HepG2 (cell line): ENCODE measurements around the gene CROT. TPM values are rescaled to one million over a fixed set of nuclear protein-coding genes. Genes with fewer than 3 reads are reported as not detected.
A peak's percentile ranks its signal among the peaks of the same experiment; 100 is the strongest.

Experiments
- ATF7-NPFF ChIP-seq: sonication (generic); formaldehyde crosslinking; IDR thresholded peaks from 2 replicates; pipeline ENCODE4 v1.8.1; 2023; ENCODE audit warnings: mild to moderate bottlenecking, low read depth, missing genetic modification reagents, moderate library complexity
- HDAC6 ChIP-seq: fragments of 200-600 bp; sonication (generic); IDR thresholded peaks from 2 replicates; pipeline ENCODE4 v1.7.0; 2017; ENCODE audit warnings: mild to moderate bottlenecking, antibody characterized with exemption, low read length, low read depth
- IRF9 ChIP-seq: sonication (generic); formaldehyde crosslinking; IDR thresholded peaks from 2 replicates; pipeline ENCODE4 v1.8.0; 2022; ENCODE audit warnings: missing genetic modification reagents, mild to moderate bottlenecking, borderline replicate concordance
- KAT7 ChIP-seq: IDR thresholded peaks from 2 replicates; pipeline ENCODE4 v1.6.1; 2018; ENCODE audit warnings: borderline replicate concordance, missing compliant biosample characterization
- KAT8 ChIP-seq: IDR thresholded peaks from 2 replicates; pipeline ENCODE4 v1.6.1; 2016; ENCODE audit warnings: missing genetic modification reagents, missing compliant biosample characterization
- KDM5A ChIP-seq: fragments of 200-600 bp; sonication (generic); IDR thresholded peaks from 2 replicates; pipeline ENCODE4 v1.7.0; 2018; ENCODE audit warnings: antibody characterized with exemption, mild to moderate bottlenecking, low read length, borderline replicate concordance
- NAIF1 ChIP-seq: sonication (generic); formaldehyde crosslinking; IDR thresholded peaks from 2 replicates; pipeline ENCODE4 v1.5.0; 2020; ENCODE audit warnings: mild to moderate bottlenecking, missing genetic modification reagents, borderline replicate concordance
- NBN ChIP-seq: fragments of 450-650 bp; conservative IDR thresholded peaks from 2 replicates; pipeline ENCODE4 v1.6.1; 2017
- NFKB2 ChIP-seq: sonication (generic); formaldehyde crosslinking; IDR thresholded peaks from 2 replicates; pipeline ENCODE4 v1.4.0; 2020; ENCODE audit warnings: missing genetic modification reagents, borderline replicate concordance
- RFXAP ChIP-seq: sonication (generic); formaldehyde crosslinking; IDR thresholded peaks from 2 replicates; pipeline ENCODE4 v1.4.0; 2020; ENCODE audit warnings: missing genetic modification reagents, borderline replicate concordance
- ZBTB40 ChIP-seq, 2 experiments: fragments of 450-650 bp in 1 of 2; sonication (generic) in 1 of 2; formaldehyde crosslinking in 1 of 2; IDR thresholded peaks; 2 replicates each; pipeline versions ENCODE4 v1.6.1 to v1.8.0; 2016 to 2022; ENCODE audit warnings: antibody characterized with exemption in 1 of 2, mild to moderate bottlenecking in 1 of 2, missing genetic modification reagents in 1 of 2
- ZFAT ChIP-seq: sonication (generic); formaldehyde crosslinking; conservative IDR thresholded peaks from 2 replicates; pipeline ENCODE4 v1.8.1; 2023; ENCODE audit warnings: missing genetic modification reagents, inconsistent platforms
- ZNF598 ChIP-seq: sonication (generic); formaldehyde crosslinking; IDR thresholded peaks from 2 replicates; pipeline ENCODE4 v1.5.1; 2020; ENCODE audit warnings: mild to moderate bottlenecking, missing genetic modification reagents, borderline replicate concordance
- polyA plus RNA-seq, 8 experiments: library from polyadenylated mRNA; depleted of rRNA in 3 of 8; stranded (reverse) in 7 of 8; unstranded in 1 of 8; fragments of >200 nt; fragmentation: Illumina TruSeq in 4 of 8; extraction: Trizol in 4 of 8; gene quantifications; 2 replicates each; pipeline versions ENCODE4 v1.2.1 to v1.2.3, GENCODE V29; 2011 to 2016; ENCODE audit warnings: low read depth in 4 of 8, missing spikeins in 1 of 8, mixed read lengths in 1 of 8; ENCODE audit not compliant: insufficient read depth in 1 of 8
- total RNA-seq, 5 experiments: library from RNA; depleted of rRNA; stranded (reverse); fragments of >200 nt; fragmentation: Illumina TruSeq; extraction: Trizol; gene quantifications; 2 replicates each; pipeline ENCODE4 v1.2.3, GENCODE V29; 2016; ENCODE audit warnings: low read depth in 1 of 5

CROT gene
- total and polyA plus RNA-seq, 2 of the 13 experiments (the other 11 are each of a cell fraction or from before 2014, with no cell fraction given): 5.0 to 13.7 TPM

GRCh38 chr7:87345962-87346371, 503 bp downstream of the CROT start (continued):
- TF ChIP-seq ZBTB40 (IDR thresholded peaks at IDR 0.05) (no peak), ZBTB40 (CRISPR knock-in tag; IDR thresholded peaks at IDR 0.05) (no peak), KAT7 (0 out of 2 replicates have a peak, but pooled peaks have one; percentile 4), ZNF598 (CRISPR knock-in tag) (no peak), NBN (no peak), KDM5A (no peak), NFKB2 (no peak), NAIF1 (CRISPR knock-in tag) (0 out of 2 replicates have a peak, but pooled peaks have one; percentile 6), ZFAT (no peak), ATF7-NPFF (no peak), KAT8 (CRISPR knock-in tag) (no peak), HDAC6 (no peak), RFXAP (CRISPR knock-in tag) (no peak), IRF9 (CRISPR knock-in tag) (0 out of 2 replicates have a peak, but pooled peaks have one; percentile 9)
